SK-N-MC (cell line): ENCODE data around the gene CD248.

Experiments
- DNase-seq: peaks from one replicate; pipeline ENCODE4 v3.0.0-alpha.2; 2011; ENCODE audit warnings: low read depth, low spot score
- H3K27ac ChIP-seq: fragments of 200-600 bp; sonication (generic); 2 replicates; pipeline ENCODE4 v1.5.1; 2016; ENCODE audit warnings: mixed run types
- H3K36me3 ChIP-seq: fragments of 200-600 bp; sonication (generic); 2 replicates; pipeline ENCODE4 v1.6.1; 2017; ENCODE audit warnings: antibody characterized with exemption, low read length, mixed read lengths; ENCODE audit not compliant: insufficient read depth
- H3K4me3 ChIP-seq: fragments of 200-600 bp; sonication (generic); 2 replicates; pipeline ENCODE4 v1.5.1; 2016
- H3K9ac ChIP-seq: fragments of 200-600 bp; sonication (generic); 2 replicates; pipeline ENCODE4 v1.8.0; 2017; ENCODE audit warnings: mixed run types, mixed read lengths; ENCODE audit not compliant: insufficient read length
- H3K9me3 ChIP-seq: fragments of 200-600 bp; sonication (generic); 2 replicates; pipeline ENCODE4 v1.6.1; 2017; ENCODE audit warnings: low read depth, mild to moderate bottlenecking, antibody characterized with exemption, low read length, moderate library complexity, mixed read lengths
- EZH2 ChIP-seq: fragments of 200-600 bp; sonication (generic); IDR thresholded peaks from one replicate; pipeline ENCODE4 v1.6.1; 2017; ENCODE audit warnings: antibody characterized with exemption
- FOXP2 ChIP-seq: optimal IDR thresholded peaks from 2 replicates; pipeline ENCODE3; 2011; ENCODE audit warnings: mild to moderate bottlenecking, moderate library complexity; ENCODE audit not compliant: insufficient read depth; ENCODE audit errors: extremely low read length, control extremely low read depth
- POLR2AphosphoS5 ChIP-seq: IDR thresholded peaks from 2 replicates; pipeline ENCODE4 v1.6.1; 2012; ENCODE audit warnings: mild to moderate bottlenecking, low read depth, low read length, borderline replicate concordance

Gene CD248

GRCh38 chr11:66317723-66318599, 1.1 kb upstream of the CD248 start:
- H3K9ac ChIP-seq, result peak overlapping the region; percentile 83
- peak; percentile 97 for DNase-seq
- H3K36me3 ChIP-seq, result no peaks in the 10 kb centered on the region
- H3K27ac ChIP-seq, result peak overlapping the region; percentile 100
- no peak for TF ChIP-seq FOXP2
- peak; percentile 78 for TF ChIP-seq POLR2AphosphoS5
- no peak for TF ChIP-seq EZH2
- peak overlapping the region; percentile 86 for H3K4me3 ChIP-seq
- no peaks in the 10 kb centered on the region for H3K9me3 ChIP-seq

DNA sequence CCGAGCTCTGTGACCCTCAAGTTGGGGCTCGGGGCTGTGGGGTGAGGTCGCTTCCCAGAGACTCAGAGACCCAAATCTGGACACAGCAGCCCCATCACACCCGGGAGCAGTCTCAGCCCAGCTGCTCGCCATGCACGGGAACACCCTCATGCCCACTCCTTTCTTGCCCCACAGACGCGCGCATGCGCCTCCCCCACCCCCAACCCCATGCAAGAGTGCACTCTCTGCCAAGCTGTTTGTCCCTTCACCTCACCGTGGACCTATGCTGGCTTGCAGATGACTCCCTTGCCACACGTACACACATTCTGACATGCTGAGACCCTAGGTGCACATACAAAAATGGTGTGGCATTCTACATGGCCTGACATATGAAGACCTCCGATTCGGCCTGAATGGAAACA, 478 bp upstream of the CD248 start:
- no peaks in the 10 kb centered on the region for H3K36me3 ChIP-seq
- H3K4me3 ChIP-seq, result peak overlapping the region; percentile 86
- DNase-seq, result no peak
- H3K27ac ChIP-seq, result peak overlapping the region; percentile 100
- TF ChIP-seq EZH2 (no peak), FOXP2 (no peak), POLR2AphosphoS5 (no peak; the same call in 1 of the 2 replicates)
- H3K9me3 ChIP-seq, result no peaks in the 10 kb centered on the region
- peak overlapping the region; percentile 83 for H3K9ac ChIP-seq

GRCh38 chr11:66315921-66316811, 678 bp downstream of the CD248 start:
- peak overlapping the region; percentile 86 for H3K4me3 ChIP-seq
- H3K27ac ChIP-seq, result peak overlapping the region; percentile 100
- H3K9me3 ChIP-seq, result no peaks in the 10 kb centered on the region
- no peak for DNase-seq
- H3K9ac ChIP-seq, result peak overlapping the region; percentile 83
- H3K36me3 ChIP-seq, result no peaks in the 10 kb centered on the region
- TF ChIP-seq FOXP2 (no peak), EZH2 (no peak), POLR2AphosphoS5 (no peak)

DNA sequence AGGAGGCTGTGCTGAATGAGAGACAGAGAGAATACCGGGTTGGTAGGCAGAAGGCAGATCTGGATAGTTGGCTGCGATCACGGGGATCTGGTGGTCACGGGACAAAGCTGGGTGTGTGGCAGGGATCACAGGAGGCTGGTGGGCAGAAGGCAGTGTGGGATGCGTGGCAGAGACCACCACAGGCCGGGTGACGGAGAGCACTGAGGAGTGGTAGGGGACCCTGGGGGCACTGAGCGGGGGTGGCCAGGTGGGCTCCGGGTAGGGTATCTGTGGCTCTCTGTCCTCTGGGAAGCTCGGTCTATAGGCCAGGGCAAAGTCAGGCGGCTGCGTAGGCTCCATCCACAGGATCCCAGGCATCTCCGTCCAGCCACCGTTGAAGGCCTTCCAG, 1.4 kb downstream of the CD248 start:
- no peak for TF ChIP-seq FOXP2
- TF ChIP-seq POLR2AphosphoS5, result no peak
- no peak for TF ChIP-seq EZH2

DNA sequence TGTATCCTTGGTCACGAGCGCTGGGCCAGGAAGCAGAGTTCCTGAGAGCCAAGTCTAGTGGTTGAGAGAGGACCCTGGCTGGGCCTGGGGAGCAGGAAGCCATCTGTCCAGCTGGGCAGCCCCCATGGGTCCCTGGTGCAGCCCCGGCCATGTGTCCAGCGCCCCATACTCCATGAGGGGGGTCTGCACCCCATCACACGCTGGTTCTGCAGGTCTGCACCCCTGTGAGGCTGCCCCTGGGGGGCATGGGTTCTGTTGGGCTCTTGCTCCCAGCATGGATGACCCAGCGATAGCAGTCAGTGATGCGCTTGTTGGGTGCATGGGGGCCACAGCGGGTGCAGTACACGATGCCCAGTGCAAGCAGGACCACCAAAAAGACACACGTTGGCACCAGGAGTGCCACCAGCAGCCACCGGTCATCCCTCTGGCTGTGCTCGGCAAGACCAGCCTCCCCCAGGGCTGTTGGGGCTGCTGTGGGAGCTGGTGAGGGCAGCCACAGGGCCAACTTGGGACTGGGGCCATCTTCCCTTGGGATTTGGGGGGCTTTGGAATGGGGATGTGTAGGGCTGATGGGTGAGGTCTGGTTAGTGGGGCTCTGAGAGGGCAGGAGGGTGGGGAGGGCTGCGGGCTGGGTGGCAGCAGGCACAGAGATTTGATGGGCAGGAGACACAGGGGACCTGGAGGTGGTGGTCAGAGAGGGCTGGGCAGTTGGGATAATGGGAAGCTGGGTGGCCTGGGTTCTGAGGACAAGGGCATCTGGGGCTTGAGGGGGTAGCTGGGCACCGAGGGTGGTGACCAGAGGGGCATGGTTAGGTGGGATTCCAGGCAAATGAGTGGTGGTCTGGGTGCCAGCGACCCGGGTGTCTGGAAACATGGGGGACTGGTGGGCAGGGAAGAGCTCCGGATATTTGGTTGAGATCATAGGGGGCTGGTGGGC, 2.0 kb downstream of the CD248 start:
- H3K9ac ChIP-seq, result no peak overlapping the region
- H3K9me3 ChIP-seq, result no peaks in the 10 kb centered on the region
- TF ChIP-seq EZH2, result no peak
- TF ChIP-seq FOXP2, result no peak
- no peak; the same call in 1 of the 2 replicates for TF ChIP-seq POLR2AphosphoS5
- H3K4me3 ChIP-seq, result peak overlapping the region; percentile 86
- no peaks in the 10 kb centered on the region for H3K36me3 ChIP-seq
- peak overlapping the region; percentile 100; the same call in 1 of the 2 replicates for H3K27ac ChIP-seq
- DNase-seq, result no peak

More for the DNA sequence above, 1.4 kb downstream of the CD248 start:
- Histone ChIP-seq H3K9me3 (no peaks in the 10 kb centered on the region), H3K9ac (peak overlapping the region; percentile 29), H3K27ac (peak overlapping the region; percentile 100), H3K36me3 (no peaks in the 10 kb centered on the region), H3K4me3 (peak overlapping the region; percentile 86)
- no peak for DNase-seq

DNA sequence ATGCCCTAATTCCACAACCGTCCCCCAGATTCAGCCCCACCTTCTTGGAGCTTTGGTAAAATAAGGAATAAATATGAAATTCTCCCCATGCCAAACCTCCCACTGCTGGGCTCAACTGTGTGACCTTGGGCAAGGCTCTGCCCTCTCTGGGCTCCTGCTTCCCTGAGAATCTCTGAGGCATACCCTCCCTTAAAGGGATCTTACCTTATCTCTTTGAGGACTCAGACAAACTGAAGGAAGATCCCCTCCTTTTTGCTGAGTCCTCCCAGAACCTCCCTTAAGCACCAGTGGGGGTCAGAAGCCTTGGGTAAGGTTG, 2.7 kb downstream of the CD248 start:
- H3K9me3 ChIP-seq, result no peaks in the 10 kb centered on the region
- H3K9ac ChIP-seq, result peak overlapping the region; percentile 76
- no peak for DNase-seq
- H3K36me3 ChIP-seq, result no peaks in the 10 kb centered on the region
- H3K4me3 ChIP-seq, result peak overlapping the region; percentile 86
- H3K27ac ChIP-seq, result peak overlapping the region; percentile 99
- TF ChIP-seq POLR2AphosphoS5, result no peak; the same call in 1 of the 2 replicates
- no peak for TF ChIP-seq FOXP2
- no peak for TF ChIP-seq EZH2

- Histone ChIP-seq H3K4me3 (peak overlapping the region; percentile 86), H3K36me3 (no peaks in the 10 kb centered on the region), H3K9ac (peak overlapping the region; percentile 76), H3K27ac (peak overlapping the region; percentile 99), H3K9me3 (no peaks in the 10 kb centered on the region)
- DNase-seq, result no peak
- TF ChIP-seq EZH2 (no peak), FOXP2 (no peak), POLR2AphosphoS5 (no peak)
Observed at GRCh38 chr11:66313321-66314185, 3.3 kb downstream of the CD248 start.
